DND-41 (cell line): ENCODE results near the gene RNPEPL1.

Experiments
- ATAC-seq: fragments of 200-7000 bp; cut with Tn5 transposase; 3 replicates; pipeline ENCODE4 v1.9.1; 2021; ENCODE audit warnings: low read depth; ENCODE audit not compliant: insufficient read depth
- DNase-seq: peaks from one replicate; pipeline ENCODE4 v3.0.0-alpha.2; 2020
- H2AFZ ChIP-seq: 2 replicates; pipeline ENCODE4 v1.6.0; 2012; ENCODE audit warnings: low read depth, low read length
- H3K27ac ChIP-seq: 2 replicates; pipeline ENCODE4 v1.5.1; 2012; ENCODE audit warnings: low read length, inconsistent platforms
- H3K27me3 ChIP-seq: fragments of 200-600 bp; sonication (generic); 2 replicates; pipeline ENCODE4 v1.6.0; 2012; ENCODE audit warnings: low read length, mild to moderate bottlenecking, inconsistent platforms; ENCODE audit not compliant: insufficient read depth, poor library complexity
- H3K36me3 ChIP-seq: 2 replicates; pipeline ENCODE4 v1.5.1; 2012; ENCODE audit warnings: low read length, inconsistent platforms; ENCODE audit not compliant: insufficient read depth
- H3K4me1 ChIP-seq: 2 replicates; pipeline ENCODE4 v1.5.1; 2012; ENCODE audit warnings: mild to moderate bottlenecking, low read length; ENCODE audit not compliant: insufficient read depth
- H3K4me2 ChIP-seq: 2 replicates; pipeline ENCODE4 v1.6.0; 2012; ENCODE audit warnings: mild to moderate bottlenecking, moderate library complexity, low read length, inconsistent platforms; ENCODE audit not compliant: insufficient read depth
- H3K4me3 ChIP-seq, 2 experiments: fragments of 200-600 bp in 1 of 2; shearing (Covaris generic) in 1 of 2; 2 replicates each; pipeline ENCODE4 v1.5.1; 2012 to 2016; ENCODE audit warnings: inconsistent platforms in 2 of 2, low read length in 2 of 2, mild to moderate bottlenecking in 2 of 2, low read depth in 1 of 2, moderate library complexity in 1 of 2
- H3K79me2 ChIP-seq: 2 replicates; pipeline ENCODE4 v1.6.0; 2012; ENCODE audit warnings: low read length, inconsistent platforms; ENCODE audit not compliant: insufficient read depth
- H3K9ac ChIP-seq: 2 replicates; pipeline ENCODE4 v1.6.0; 2012; ENCODE audit warnings: low read depth, mild to moderate bottlenecking, inconsistent platforms, low read length, moderate library complexity
- H3K9me3 ChIP-seq: 2 replicates; pipeline ENCODE4 v1.5.1; 2012; ENCODE audit warnings: low read length, moderate library complexity, mild to moderate bottlenecking, inconsistent platforms; ENCODE audit not compliant: insufficient read depth, severe bottlenecking
- H4K20me1 ChIP-seq: 2 replicates; pipeline ENCODE4 v1.6.0; 2012; ENCODE audit warnings: low read length; ENCODE audit not compliant: insufficient read depth
- CTCF ChIP-seq: IDR thresholded peaks from 2 replicates; pipeline ENCODE4 v1.5.1; 2012; ENCODE audit warnings: borderline replicate concordance, low read length, moderate library complexity, mild to moderate bottlenecking; ENCODE audit not compliant: poor library complexity, severe bottlenecking; ENCODE audit errors: extremely low read depth
- EZH2 ChIP-seq: IDR thresholded peaks from 3 replicates; pipeline ENCODE4 v1.6.1; 2012; ENCODE audit warnings: borderline replicate concordance, low read depth, mild to moderate bottlenecking, moderate library complexity, low read length, inconsistent platforms; ENCODE audit not compliant: severe bottlenecking

The RNPEPL1 gene

GRCh38 chr2:240585681-240586197 lies 17.5 kb downstream of the RNPEPL1 start:
- no peak for ATAC-seq
- peak overlapping the region; percentile 77 for H2AFZ ChIP-seq
- H3K9me3 ChIP-seq, result no peaks in the 10 kb centered on the region
- H3K4me3 ChIP-seq, result peak overlapping the region; percentile 70 to 72
- no peak for TF ChIP-seq CTCF
- no peak for TF ChIP-seq EZH2
- peaks cover 26% of the 10 kb centered on the region for H3K36me3 ChIP-seq
- peaks cover 62% of the 10 kb centered on the region for H4K20me1 ChIP-seq
- peaks cover 48% of the 10 kb centered on the region for H3K4me1 ChIP-seq
- peak overlapping the region; percentile 68 for H3K9ac ChIP-seq
- H3K27me3 ChIP-seq, result no peaks in the 10 kb centered on the region
- DNase-seq, result no peak
- peaks cover 92% of the 10 kb centered on the region for H3K79me2 ChIP-seq
- peak overlapping the region; percentile 88 for H3K27ac ChIP-seq
- H3K4me2 ChIP-seq, result peak overlapping the region; percentile 97

DNA sequence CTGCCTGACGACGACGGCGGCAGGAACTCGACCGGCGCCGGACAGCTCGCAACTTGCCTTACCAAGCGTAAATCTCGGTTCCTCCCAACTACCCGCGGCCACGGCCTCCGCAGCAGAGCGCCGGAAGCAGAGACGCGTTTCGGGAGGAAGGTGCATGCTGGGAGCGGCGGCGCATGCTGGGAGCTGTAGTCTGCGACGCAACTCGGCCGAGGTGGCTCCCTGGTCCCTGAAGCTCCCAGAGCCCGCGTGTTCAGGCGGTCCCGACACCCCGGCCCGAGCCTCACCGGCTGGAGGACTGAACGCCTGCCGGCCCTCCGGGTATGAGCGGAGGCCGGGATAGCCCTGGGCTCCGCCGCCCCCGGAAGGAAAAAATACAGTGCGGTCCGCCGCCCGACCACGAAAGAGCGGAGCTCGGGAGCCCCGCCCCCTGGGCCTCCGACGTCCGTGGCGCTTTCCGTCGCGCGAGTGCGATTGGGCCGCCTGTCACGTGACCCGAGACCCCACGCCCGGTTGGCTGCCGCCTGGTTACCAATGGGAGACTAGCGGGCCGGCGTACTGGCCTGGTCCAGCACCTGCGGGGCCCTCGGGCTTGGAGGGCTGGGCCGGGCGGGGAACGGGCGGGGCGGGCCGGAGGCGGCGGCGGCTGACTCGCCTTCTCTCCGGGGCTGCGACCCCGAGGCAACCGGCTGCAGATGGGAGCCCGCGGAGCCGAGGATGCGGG lies 18.1 kb downstream of the RNPEPL1 start, which contains the start of gene CAPN10:
TSS of gene CAPN10 (plus strand) at position 537 of the 721 bp plus-strand sequence. CDS start at position 715, 178 bp downstream.
- TF ChIP-seq CTCF, result no peak
- no peak for TF ChIP-seq EZH2
- H3K27ac ChIP-seq, result peak within 1 kb of the TSS; percentile 88
- H3K9me3 ChIP-seq, result no peaks in the 10 kb centered on the region
- peak within 1 kb of the TSS; percentile 97 for H3K4me2 ChIP-seq
- peak within 1 kb of the TSS; percentile 68 for H3K9ac ChIP-seq
- H3K4me1 ChIP-seq, result peaks cover 48% of the 10 kb centered on the region
- H3K4me3 ChIP-seq, result peak within 1 kb of the TSS; percentile 72 to 82
- peaks cover 68% of the 10 kb centered on the region for H4K20me1 ChIP-seq
- H3K36me3 ChIP-seq, result peaks cover 32% of the 10 kb centered on the region
- DNase-seq (peak; percentile 97), ATAC-seq (peak; percentile 81)
- H2AFZ ChIP-seq, result peak within 1 kb of the TSS; percentile 80
- H3K27me3 ChIP-seq, result no peaks in the 10 kb centered on the region
- peaks cover 93% of the 10 kb centered on the region for H3K79me2 ChIP-seq

DNA sequence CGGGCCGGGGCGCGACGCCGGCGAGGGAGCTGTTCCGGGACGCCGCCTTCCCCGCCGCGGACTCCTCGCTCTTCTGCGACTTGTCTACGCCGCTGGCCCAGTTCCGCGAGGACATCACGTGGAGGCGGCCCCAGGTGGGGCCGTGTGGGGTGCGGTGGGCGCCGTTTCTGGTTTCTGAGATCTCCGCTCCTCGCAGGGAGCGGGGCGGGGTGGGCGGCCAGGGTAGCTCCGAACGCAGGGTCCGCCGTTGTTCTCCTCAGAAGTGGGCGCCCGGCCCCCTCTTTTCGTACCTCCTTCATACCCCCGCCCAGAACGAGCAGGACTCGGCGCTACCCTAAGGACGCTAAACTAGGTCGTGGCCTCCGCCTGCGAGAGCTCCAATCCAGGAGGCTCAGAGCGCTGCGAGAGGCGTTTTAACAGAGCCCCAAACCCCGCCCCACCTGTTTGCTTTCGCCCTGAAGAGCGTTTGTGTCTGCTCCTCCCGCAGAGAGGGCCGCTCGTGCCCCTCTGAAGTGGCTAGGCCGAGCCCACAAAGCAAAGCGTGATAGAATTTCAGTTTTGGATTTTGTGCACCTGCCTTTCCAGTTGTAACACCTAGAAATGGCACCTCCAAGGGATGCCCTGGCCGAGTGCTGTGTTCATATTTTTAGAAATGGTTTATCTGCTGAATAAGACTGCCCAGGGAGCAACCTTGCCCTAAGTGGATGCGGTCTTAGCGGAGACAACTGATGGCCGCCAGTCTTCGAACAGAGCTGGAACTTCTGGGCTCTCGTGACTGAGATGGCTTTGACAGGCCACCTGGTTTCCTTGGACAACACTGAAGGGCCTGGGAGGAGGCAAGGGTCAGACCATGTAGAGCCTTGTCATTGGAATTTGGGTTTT lies 18.9 kb downstream of the RNPEPL1 start:
- H3K79me2 ChIP-seq, result peaks cover 95% of the 10 kb centered on the region
- H3K4me1 ChIP-seq, result peaks cover 48% of the 10 kb centered on the region
- peaks cover 76% of the 10 kb centered on the region for H4K20me1 ChIP-seq
- H3K9me3 ChIP-seq, result no peaks in the 10 kb centered on the region
- peak overlapping the region; percentile 80 for H2AFZ ChIP-seq
- peak overlapping the region; percentile 67 for H3K27ac ChIP-seq
- H3K4me3 ChIP-seq, result peak overlapping the region; percentile 72 to 82
- peaks cover 40% of the 10 kb centered on the region for H3K36me3 ChIP-seq
- peak overlapping the region; percentile 97 for H3K4me2 ChIP-seq
- TF ChIP-seq EZH2 (no peak), CTCF (no peak)
- DNase-seq (peak; percentile 77), ATAC-seq (peak; percentile 51)
- peak overlapping the region; percentile 68 for H3K9ac ChIP-seq
- no peaks in the 10 kb centered on the region for H3K27me3 ChIP-seq
